ENCODE results near the gene OR52J3. TPM values are rescaled to one million over a fixed set of nuclear protein-coding genes. Genes with fewer than 3 reads are reported as not detected.

Gene OR52J3
- polyA plus RNA-seq, 3 donors, result not detected

- Histone ChIP-seq H3K4me3 (replicated peaks in 1 of 3; ENCODE audit: low read depth in 2 of 3, low read length in 3 of 3) (no peak overlapping the region), H3K36me3 (replicated peaks in 1 of 2; ENCODE audit: control insufficient read depth in 1 of 2, insufficient read depth in 2 of 2, low read length in 2 of 2) (no peaks in the 10 kb centered on the region), H4K20me1 (ENCODE audit: insufficient read depth, low read length) (no peaks in the 10 kb centered on the region), H3K27me3 (ENCODE audit: control insufficient read depth in 2 of 2, insufficient read depth in 2 of 2, low read length in 2 of 2) (no peaks in the 10 kb centered on the region), H3K9me3 (replicated peaks in 1 of 2; ENCODE audit: control insufficient read depth in 1 of 2, insufficient read depth in 1 of 2, low read length in 2 of 2) (peaks cover 28 to 36% of the 10 kb centered on the region in 2 donors), H2AFZ (ENCODE audit: insufficient read depth, low read depth, low read length, poor library complexity, severe bottlenecking) (no peak overlapping the region), H3K4me1 (ENCODE audit: control insufficient read depth in 1 of 2, insufficient read depth in 2 of 2, low read length in 2 of 2) (no peaks in the 10 kb centered on the region), H3K4me2 (replicated peaks; ENCODE audit: extremely low read depth, low read length, poor library complexity, severe bottlenecking) (no peak overlapping the region), H3K79me2 (ENCODE audit: insufficient read depth, low read length) (no peaks in the 10 kb centered on the region), H3K27ac (ENCODE audit: low read depth in 1 of 2, low read length in 2 of 2) (no peak overlapping the region), H3K9ac (ENCODE audit: insufficient read depth, low read length, poor library complexity, severe bottlenecking) (no peak overlapping the region)
- Mint-ChIP-seq H3K4me1 (no peaks in the 10 kb centered on the region), H3K4me3 (no peak overlapping the region), H3K36me3 (no peaks in the 10 kb centered on the region), H3K27me3 (ENCODE audit: low read depth in 3 of 3) (no peaks in the 10 kb centered on the region), H3K9me3 (peaks cover 6 to 22% (median 15%) of the 10 kb centered on the region in 7 donors), H3K27ac (no peak overlapping the region)
- no peak for TF ChIP-seq CTCF (IDR thresholded peaks at IDR 0.05)
- DNase-seq, result no peak
- no CpG with 5 or more reads among the region's 2 CpGs for WGBS (ENCODE audit: insufficient coverage)
- intact Hi-C loops (cut with micrococcal nuclease), result no loop called here
Observed at GRCh38 chr11:5021996-5022395, 24.3 kb upstream of the OR52J3 start.

GRCh38 chr11:5036669-5037068, 9.7 kb upstream of the OR52J3 start:
- H3K79me2 ChIP-seq (ENCODE audit: insufficient read depth, low read length), result no peaks in the 10 kb centered on the region
- no peak overlapping the region for H3K27ac Mint-ChIP-seq
- H3K36me3 Mint-ChIP-seq, result no peaks in the 10 kb centered on the region
- H3K4me1 Mint-ChIP-seq, result no peaks in the 10 kb centered on the region
- H3K4me2 ChIP-seq (replicated peaks; ENCODE audit: extremely low read depth, low read length, poor library complexity, severe bottlenecking), result no peak overlapping the region
- H2AFZ ChIP-seq (ENCODE audit: insufficient read depth, low read depth, low read length, poor library complexity, severe bottlenecking), result no peak overlapping the region
- no peak overlapping the region for H3K4me3 Mint-ChIP-seq
- no peak for DNase-seq
- no peaks in the 10 kb centered on the region for H3K36me3 ChIP-seq (replicated peaks in 1 of 2; ENCODE audit: control insufficient read depth in 1 of 2, insufficient read depth in 2 of 2, low read length in 2 of 2)
- no peak overlapping the region for H3K9ac ChIP-seq (ENCODE audit: insufficient read depth, low read length, poor library complexity, severe bottlenecking)
- H3K27ac ChIP-seq (ENCODE audit: low read depth in 1 of 2, low read length in 2 of 2), result no peak overlapping the region
- H4K20me1 ChIP-seq (ENCODE audit: insufficient read depth, low read length), result no peaks in the 10 kb centered on the region
- no peaks in the 10 kb centered on the region for H3K9me3 Mint-ChIP-seq
- no peaks in the 10 kb centered on the region for H3K4me1 ChIP-seq (ENCODE audit: control insufficient read depth in 1 of 2, insufficient read depth in 2 of 2, low read length in 2 of 2)
- no peak for TF ChIP-seq CTCF (IDR thresholded peaks at IDR 0.05)
- 74% methylated on average over 2 of the region's 2 CpGs for WGBS (ENCODE audit: insufficient coverage)
- H3K9me3 ChIP-seq (replicated peaks in 1 of 2; ENCODE audit: control insufficient read depth in 1 of 2, insufficient read depth in 1 of 2, low read length in 2 of 2), result no peaks in the 10 kb centered on the region
- peaks cover 0 to 1% (median 0%) of the 10 kb centered on the region in 3 donors for H3K27me3 Mint-ChIP-seq (ENCODE audit: low read depth in 3 of 3)
- no peak overlapping the region for H3K4me3 ChIP-seq (replicated peaks in 1 of 3; ENCODE audit: low read depth in 2 of 3, low read length in 3 of 3)
- H3K27me3 ChIP-seq (ENCODE audit: control insufficient read depth in 2 of 2, insufficient read depth in 2 of 2, low read length in 2 of 2), result no peaks in the 10 kb centered on the region
- intact Hi-C loops (cut with micrococcal nuclease), result no loop called here
